HG03432 (cell line): ENCODE measurements around the gene TMEM178B.
"Not testable (repeated sequence)": the region's sequence is repeated elsewhere in the genome, so short reads cannot be mapped to it uniquely, and the experiment has no call there.

ENCODE experiments used
- ATAC-seq: cut with Tn5 transposase; IDR thresholded peaks from one replicate; pipeline ENCODE4 v1.9.1; 2021; ENCODE audit warnings: mild to moderate bottlenecking, moderate library complexity; ENCODE audit not compliant: unreplicated experiment

The TMEM178B gene

DNA sequence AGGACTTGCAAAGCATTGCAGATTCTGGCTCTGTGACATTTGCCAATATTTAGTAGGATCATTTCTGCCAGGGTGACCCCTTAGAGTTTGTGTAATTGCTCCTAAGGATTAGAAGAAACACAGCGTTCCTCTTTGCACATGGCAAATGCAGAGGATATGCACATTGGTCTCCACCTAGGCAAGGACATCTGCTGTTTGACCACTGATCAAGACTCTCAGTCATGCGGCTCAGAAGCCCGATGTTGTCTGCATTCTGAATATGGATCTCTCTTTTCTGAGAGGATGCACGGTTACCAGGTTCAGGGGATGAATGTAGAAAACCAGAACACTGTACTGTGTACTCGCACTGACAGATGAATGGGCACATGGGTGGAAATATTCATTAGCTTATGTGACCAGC, 296.8 kb downstream of the TMEM178B start:
- no peak for ATAC-seq

DNA sequence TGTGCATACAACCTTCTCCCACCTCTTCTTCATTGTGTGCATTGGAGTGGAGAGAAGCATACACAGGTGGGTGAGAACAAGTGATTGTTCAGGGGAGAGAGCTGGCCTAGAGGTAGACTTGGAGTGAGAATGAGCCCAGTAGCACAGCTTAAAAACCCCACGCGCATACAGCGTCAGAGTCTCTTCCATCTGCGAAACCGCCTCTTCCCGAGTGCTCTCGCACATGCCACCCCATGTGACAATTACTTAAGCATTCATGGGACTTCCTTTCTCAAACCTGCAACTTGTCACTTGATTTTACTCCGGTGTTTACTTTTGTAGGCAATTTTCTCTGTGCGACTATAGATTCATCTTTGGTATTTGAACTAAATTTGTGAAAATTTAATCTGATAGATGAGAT, 300.6 kb downstream of the TMEM178B start:
- ATAC-seq = no peak

DNA sequence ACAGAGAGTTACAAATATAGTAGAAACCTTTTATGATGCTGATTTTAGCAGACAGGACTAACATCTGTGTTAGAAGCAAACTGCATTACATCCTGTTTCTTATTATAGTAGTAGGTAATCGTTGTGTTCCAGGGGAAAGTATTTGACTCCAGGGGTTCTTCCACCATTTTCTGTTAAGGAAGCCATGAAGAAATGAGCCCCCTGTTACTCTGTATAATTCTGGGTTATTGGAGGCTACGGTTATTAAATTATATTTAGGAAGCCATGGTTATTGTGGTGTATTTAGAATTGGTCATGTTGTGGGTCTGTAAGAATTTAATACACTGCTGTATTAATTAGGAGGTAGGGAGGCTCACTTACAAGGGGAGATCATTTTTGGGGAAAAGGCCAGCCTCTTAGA, 301.6 kb downstream of the TMEM178B start:
- no peak for ATAC-seq

DNA sequence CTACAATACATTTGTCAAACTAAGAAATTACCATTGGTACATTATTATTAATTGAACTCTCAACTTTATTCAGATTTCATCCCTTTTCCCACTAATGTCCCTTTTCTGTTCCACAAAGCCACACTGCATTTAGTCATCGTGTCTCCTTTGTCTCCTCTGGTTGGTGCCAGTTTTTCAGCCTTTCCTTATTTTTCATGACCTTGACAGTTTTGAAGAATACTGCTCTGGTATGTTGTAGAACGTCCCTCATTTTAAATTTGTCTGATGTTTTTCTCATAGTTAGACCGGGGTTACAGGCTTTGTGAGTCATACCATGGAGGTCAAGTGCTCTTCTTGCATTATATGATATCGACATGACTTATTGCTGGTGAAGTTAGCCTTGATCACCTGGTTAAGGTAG, 304.0 kb downstream of the TMEM178B start:
- no peak for ATAC-seq

DNA sequence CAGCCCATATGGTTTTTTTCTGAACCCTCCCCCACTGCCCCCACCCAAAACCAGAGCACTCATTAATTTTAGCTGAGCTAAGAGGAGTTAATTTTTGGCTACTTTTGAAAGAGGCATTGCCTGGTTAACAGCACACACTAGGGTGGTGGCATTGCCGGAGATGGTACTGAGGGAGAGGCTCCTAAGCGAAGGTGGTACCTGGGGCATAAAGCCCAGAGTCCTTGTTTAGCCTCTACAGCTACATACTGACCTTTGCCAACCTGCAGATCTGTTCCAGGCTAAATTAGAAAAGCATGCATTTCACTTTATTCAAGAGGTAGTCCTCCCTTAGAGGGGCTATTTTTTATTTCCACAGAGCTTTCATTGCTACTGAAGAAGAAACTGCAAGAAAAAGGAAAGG, 304.5 kb downstream of the TMEM178B start:
- ATAC-seq = no peak

DNA sequence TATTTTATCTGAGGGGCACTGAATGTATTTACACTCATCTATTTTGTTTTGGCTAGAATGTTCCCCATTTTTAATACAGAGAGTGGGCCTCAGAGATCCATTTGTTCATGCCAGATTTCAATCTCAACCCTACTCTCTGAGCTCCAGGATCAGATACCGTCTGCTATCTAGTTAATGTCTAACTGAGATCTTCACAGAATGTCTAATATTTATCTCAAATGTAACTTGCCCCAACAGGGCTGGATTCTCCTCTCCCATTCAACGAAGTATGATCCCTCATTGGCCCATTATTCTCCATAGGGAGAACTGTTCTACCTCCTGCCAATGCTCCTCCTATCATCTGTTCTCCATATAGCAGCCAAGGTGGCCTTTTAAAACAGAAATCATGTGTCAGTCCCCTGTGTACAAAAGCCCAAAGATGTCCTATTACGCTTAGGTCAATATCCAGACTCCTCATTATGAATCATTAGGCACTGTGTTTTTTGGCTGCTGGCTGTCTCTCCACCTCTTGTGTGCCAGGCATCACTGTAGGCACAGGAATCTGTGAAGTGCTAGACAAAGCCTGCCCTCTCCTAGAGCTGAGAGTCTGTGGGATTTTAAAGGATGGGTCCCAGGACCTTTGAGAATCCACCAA, 308.0 kb downstream of the TMEM178B start:
- no peak for ATAC-seq

DNA sequence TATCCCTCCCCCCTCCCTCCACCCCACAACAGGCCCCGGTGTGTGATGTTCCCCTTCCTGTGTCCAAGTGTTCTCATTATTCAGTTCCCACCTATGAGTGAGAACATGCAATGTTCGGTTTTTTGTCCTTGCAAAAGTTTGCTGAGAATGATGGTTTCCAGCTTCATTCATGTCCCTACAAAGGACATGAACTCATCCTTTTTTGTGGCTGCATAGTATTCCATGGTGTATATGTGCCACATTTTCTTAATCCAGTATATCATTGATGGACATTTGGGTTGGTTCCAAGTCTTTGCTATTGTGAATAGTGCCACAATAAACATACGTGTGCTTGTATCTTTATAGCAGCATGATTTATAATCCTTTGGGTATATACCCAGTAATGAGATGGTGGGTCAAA, 309.5 kb downstream of the TMEM178B start:
- ATAC-seq = not testable (repeated sequence)

DNA sequence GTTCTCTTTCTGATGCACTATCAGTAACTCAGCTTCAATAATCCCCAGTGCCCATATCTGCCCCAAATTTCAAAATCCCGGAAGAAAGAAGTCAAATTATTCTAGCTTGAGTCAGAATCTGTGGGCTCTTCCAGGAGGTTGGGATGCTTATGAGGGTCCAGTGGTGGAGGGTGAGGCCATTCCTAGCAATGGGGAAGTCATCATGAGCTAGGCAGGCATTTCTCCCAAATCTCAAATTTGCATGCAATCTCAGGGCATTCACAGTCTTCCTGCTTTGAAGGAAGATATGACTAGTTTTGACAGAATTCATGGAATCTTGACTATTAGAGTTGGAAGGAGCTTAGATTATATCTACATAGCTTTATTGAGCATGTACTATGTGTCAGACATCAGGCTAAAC, 313.0 kb downstream of the TMEM178B start:
- no peak for ATAC-seq

DNA sequence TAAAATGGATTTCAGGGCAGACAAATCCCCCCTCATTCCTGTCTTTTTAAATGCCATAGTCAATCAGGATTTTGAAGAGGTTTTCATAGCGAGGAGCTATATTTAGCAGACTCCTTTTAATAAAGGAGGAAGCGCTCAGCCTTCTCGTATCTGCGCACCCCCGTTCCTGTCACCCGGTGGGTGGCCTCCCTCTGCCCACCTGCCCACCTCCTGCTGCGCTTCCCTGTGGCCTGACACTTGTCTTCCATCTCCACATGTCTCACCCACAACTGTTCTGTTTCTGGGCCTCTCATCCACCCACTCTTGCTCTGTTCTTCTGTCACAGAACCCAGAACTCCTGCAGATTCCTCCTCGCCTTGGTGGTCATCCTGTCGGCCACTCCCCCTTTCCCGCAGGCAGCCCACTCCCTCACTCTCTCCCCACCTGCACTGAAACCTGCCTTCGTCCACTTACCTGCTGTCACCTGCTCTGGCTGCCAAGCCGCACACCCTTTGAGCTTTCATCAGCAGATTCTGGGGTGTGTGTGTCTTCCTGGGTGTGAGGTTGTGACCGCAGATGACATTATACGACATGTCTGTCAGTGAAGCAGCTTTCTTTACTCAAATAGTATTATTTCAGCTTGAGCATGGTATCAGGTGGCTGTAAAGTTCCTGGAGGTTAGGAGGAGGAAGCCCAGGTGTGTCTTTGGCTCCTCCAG, 313.8 kb downstream of the TMEM178B start:
- ATAC-seq = no peak

DNA sequence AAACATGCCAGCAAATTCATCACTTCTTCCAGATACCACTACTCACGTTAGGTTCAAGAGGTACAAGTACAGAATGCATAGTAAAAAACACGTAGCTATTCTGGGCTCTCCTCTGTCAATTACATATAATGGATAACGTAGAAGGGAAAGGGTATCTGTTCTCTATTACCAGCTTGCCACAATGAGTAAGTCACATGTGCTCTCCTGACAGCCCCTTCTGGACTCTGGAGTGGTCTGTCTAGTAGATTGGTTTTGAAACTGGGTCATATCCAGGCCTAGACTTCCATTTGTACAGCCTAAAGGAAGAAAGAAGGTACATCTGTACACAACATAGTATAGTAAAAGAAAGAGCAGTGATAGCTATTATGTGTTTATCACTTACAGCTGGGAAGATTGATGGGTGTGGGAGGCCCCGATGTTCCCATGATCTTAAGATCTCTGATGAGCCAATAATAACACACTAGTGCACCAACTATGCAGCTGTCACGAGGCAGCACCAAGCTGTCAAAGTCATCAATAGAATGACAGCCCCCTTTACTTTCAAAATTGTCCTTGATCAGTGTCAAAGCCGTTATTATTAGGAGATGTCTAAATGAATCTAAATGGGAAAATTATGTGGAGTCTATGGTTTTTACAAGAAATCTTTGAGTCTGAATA, 315.4 kb downstream of the TMEM178B start:
- ATAC-seq = no peak

DNA sequence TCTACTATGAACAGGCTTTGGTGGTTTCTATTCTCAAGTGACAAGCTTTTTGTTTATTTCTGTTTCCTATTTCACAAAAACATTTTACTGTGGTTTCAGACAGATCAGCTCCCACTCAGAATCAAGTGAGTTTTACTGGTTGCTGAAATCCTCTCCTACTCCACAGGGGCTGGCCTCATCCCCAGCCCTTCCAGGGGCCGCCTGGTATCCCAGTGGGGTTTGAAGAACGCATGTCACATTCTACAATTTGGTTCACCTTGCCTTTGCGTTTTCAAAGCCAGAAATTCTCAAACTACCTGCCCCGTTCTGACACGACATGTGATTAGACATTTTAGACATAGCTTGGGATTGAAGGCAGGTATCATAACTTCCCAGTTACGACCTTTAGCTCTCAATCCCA, 316.5 kb downstream of the TMEM178B start:
- ATAC-seq = no peak

DNA sequence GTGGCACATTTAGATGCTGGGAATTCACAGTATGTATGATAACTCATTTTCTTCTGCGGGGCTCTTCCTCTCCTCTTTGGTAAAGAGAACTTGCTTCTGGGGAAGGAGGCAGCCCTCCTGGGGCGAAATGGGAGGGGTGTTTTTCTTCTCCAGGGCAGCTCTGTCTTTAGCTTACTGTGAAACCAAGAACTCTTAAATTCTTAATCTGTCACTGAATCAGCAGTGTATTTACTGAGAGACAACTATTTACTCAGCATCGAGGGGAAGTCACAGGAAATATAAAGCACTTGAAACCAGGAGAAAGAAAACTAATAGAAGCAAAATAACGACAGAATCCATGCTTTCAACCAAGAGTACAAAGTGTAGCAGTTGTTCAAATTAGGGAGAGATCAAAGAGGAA, 319.2 kb downstream of the TMEM178B start:
- ATAC-seq = no peak

DNA sequence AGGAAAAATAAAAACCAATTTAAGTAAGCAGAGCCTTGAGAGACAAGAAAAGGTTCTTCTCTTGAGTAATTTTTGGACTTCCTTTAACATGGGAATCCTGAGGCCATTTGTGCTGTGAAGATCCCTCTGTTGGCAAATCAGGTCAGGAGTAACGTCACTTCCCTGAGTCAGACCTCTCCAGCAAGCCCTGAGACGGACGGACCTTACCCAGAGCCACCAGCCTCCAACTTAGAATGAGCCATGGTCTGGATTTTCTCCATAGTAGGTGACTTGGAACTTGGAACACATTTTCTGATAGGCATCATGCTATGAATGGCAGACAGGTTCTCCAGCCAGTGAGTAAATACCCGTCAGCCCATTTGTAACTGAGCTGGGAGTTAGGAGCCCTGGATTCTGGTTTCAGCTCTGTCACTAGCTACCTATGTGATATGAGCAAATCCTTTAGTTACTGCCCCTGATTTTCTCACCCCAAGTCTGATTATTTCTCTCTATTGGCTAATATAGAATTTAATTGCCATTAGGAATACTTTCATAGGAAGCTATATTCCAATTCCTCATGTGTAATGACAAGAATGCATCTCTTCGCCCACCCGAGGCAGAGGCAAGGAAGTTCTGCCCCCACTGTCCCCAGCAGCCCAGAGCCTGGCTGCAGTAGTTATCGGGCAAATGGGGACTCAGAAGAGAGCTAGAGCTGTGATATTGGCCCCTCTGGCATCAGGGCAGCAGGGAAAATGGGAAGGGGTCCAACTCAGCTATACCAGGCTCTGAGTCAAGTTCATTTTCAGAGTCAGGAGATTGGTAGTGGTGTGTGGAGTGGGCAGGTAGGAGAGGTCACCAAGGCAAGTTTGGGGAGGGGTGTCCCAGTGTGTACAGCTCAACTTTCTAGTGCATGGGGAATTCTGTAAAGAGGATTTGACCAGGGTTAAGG, 323.6 kb downstream of the TMEM178B start:
- ATAC-seq = no peak

DNA sequence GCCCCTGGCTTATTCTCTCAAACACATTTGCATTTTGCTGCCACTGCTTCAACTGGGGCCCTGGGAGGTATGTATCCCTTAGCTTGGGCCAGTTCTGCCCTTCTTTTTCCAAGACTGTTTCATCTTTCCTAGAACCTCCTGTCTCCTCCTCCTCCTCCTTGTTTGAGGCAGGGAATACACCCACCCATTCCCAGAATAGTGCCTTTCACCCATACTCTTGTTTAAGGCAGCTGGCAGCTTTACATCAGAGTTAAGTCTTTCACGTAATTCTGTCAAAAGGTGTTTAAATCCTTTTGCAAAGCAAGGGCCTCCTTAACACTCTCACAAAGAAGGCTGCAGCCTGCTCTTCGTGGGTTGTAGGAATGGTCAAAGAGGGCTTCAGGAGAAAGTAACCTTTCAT, 326.5 kb downstream of the TMEM178B start:
- no peak for ATAC-seq

DNA sequence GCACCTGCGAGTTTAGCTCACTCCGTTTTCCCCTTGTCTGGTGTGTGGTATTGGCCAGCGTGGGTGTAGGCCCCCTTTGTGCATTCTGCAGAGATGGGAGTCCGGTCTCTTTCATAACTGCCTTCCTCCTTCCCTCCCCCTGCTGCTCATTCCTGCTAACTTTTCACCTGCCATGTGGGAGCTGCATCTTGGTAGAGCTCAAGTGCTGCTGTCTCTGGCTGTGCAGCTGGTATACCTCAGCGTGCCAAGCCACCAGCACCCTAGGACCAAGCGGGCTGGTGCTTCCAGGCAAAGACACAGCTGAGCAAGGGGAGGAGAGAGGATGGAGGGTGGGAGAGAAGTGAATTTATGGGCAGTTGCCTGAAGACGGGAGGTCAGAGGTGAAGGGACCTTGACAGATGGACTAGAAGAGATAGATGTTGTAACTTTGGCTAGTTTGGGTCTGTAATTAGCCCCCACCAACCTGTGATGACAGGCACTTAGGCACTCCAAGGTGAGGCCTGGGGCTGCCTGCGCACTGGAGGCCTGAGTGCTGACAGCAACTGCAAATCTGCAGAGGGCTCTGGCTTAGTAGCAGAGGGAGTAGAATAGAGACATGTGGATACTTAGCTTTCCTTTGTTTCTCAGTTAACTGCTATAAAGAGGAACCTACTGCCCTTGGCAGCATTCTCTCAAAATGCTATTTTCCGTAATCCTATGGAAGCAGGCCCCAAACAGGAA, 328.6 kb downstream of the TMEM178B start:
- ATAC-seq = no peak

DNA sequence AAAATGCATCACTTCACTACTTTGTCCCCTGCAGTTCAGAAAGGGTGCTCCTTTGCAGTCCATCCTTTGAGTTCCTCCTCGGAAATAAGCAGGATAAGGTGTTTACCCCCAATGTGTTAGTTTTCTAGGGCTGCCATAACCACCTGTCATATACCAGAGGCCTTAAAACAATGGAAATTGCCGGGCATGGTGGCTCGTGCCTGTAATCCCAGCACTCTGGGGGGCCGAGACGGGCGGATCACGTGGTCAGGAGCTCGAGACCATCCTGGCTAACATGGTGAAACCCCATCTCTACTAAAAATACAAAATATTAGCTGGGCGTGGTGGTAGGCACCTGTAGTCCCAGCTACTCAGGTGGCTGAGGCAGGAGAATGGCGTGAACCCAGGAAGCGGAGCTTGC, 330.0 kb downstream of the TMEM178B start:
- not testable (repeated sequence) for ATAC-seq

DNA sequence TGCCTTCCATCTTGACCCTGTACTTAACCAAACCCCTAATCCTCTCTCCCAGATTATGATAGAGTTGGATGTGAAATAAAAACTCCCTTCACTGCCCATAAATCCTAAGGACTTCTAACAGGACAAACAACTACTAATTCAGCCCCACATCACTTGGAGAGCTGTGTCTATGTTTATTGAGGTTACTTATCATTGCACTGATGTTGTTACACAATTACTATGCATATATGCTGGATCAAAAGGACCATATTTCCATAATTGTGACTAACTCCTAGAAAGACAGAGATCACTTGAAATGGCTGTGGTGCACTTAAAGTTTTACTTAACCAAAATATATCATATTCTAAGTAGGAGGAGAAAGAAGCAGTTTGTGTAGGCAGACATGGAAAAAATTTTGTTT, 332.5 kb downstream of the TMEM178B start:
- no peak for ATAC-seq

DNA sequence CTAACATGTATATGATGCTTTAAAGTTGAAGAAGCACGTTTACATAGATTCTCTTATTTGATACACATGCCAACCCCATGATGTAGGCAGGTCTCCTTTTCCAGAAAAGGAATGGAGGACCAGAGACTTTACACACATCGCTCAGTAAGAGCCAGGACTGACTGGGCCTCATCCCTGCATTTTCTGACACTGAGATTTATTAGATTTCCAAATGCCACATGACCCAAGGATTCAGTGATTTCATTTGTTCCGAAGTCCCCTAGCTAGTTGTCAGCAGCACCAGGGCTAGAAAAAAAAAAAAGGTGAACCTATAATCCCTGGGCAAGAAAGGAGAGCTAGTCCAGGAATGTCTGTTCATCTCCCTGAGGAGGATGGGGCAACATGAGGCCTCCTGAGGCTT, 334.0 kb downstream of the TMEM178B start:
- no peak for ATAC-seq

DNA sequence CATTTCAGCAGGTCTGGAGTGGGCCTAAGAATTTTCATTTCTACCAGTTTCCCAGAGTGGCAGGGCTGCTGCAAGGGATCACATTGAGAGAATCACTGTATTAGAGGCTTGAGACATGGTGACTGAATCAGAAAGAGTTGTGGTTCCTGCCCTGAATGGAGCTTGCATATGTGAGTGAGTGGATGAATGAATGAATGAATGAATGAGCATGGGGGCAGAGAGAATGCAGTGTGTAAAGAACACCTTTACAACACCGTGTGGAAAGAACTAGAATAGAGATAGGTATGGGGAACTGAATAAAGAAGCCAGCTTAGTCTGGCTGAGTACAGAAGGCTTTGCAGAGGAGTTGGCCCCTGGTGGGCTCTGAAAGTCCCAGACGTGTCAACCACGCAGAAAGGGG, 334.6 kb downstream of the TMEM178B start:
- no peak for ATAC-seq

DNA sequence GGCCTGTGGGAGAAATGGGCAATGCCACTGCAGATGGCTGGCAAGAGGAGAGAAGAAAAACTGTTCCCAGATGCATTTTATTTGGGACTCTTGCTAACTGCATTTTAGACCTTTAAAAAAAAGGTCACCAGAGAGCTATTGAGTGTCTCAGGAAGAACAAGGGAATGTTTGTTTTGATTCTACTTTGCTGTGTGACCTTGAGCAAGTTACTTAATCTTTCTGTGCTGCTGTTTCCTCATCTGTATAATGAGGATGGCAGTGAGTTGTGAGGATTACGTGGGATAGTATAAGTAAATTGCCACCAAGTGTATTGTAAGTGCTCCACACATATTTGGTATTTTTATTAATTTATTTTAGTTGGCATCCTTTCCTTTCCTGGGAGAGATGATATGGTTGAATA, 335.4 kb downstream of the TMEM178B start:
- ATAC-seq = no peak
